ENCODE measurements around the gene SCN8A.

DNA sequence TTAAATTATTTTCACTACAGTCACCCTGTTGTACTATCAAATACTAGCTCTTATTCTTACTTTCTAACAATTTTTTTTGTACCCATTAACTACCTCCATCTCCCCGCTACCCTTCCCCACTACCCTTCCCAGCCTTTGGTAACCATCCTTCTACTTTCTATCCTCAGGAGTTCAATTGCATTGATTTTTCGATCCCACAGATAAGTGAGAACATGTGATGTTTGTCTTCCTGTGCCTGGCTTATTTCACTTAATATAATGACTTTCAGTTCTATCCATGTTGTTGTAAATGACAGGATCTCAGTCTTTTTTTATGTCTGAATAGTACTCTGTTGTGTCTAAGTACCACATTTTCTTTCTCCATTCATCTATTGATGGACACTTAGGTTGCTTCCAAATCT is 139.7 kb downstream of the SCN8A start:
- TF ChIP-seq POLR2A (IDR thresholded peaks at IDR 0.05): no peak
- TF ChIP-seq, protein P1, sequence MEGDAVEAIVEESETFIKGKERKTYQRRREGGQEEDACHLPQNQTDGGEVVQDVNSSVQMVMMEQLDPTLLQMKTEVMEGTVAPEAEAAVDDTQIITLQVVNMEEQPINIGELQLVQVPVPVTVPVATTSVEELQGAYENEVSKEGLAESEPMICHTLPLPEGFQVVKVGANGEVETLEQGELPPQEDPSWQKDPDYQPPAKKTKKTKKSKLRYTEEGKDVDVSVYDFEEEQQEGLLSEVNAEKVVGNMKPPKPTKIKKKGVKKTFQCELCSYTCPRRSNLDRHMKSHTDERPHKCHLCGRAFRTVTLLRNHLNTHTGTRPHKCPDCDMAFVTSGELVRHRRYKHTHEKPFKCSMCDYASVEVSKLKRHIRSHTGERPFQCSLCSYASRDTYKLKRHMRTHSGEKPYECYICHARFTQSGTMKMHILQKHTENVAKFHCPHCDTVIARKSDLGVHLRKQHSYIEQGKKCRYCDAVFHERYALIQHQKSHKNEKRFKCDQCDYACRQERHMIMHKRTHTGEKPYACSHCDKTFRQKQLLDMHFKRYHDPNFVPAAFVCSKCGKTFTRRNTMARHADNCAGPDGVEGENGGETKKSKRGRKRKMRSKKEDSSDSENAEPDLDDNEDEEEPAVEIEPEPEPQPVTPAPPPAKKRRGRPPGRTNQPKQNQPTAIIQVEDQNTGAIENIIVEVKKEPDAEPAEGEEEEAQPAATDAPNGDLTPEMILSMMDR (IDR thresholded peaks at IDR 0.05): no peak

All from breast epithelium (tissue), 3 donors.